H1 (cell line): Measurements from ENCODE around the gene ATP10D. TPM values are rescaled to one million over a fixed set of nuclear protein-coding genes. Genes with fewer than 3 reads are reported as not detected.

Experiments
- CTCF ChIA-PET: fragments of 300-600 bp; sonication (Branson Sonifier 250); formaldehyde crosslinking; loops from one replicate; lab custom pipeline; 2021; ENCODE audit not compliant: partially characterized antibody; lab: Charles Lee
- POLR2A ChIA-PET: fragments of 300-600 bp; sonication (Branson Sonifier 250); formaldehyde crosslinking; loops from one replicate; lab custom pipeline; 2021; ENCODE audit warnings: inconsistent platforms; ENCODE audit not compliant: partially characterized antibody; lab: Charles Lee
- DNase-seq, 2 experiments: peaks; one replicate each; pipeline versions ENCODE4 v3.0.0 to v3.0.0-alpha.2; 2010 to 2022; ENCODE audit warnings: low spot score in 2 of 2, low read depth in 1 of 2, mixed read lengths in 1 of 2
- FAIRE-seq: peaks from 2 replicates; lab custom pipeline; 2011; peaks lifted over from hg19 to GRCh38; lab: Jason Lieb, UNC
- H2AFZ ChIP-seq: 2 replicates; pipeline ENCODE4 v1.8.1; 2012; ENCODE audit warnings: low read length, inconsistent platforms
- H2AK5ac ChIP-seq: 2 replicates; pipeline ENCODE4 v1.6.1; 2013; ENCODE audit warnings: low read depth, low read length
- H2BK120ac ChIP-seq: replicated peaks from 2 replicates; pipeline ENCODE3; 2013; ENCODE audit warnings: low read depth, low read length, inconsistent platforms
- H2BK12ac ChIP-seq: 2 replicates; pipeline ENCODE4 v1.6.1; 2013; ENCODE audit warnings: low read depth, low read length
- H2BK15ac ChIP-seq: 2 replicates; pipeline ENCODE4 v1.6.1; 2013; ENCODE audit warnings: low read length
- H2BK20ac ChIP-seq: 2 replicates; pipeline ENCODE4 v1.6.1; 2013; ENCODE audit warnings: low read length
- H2BK5ac ChIP-seq: 2 replicates; pipeline ENCODE4 v1.6.1; 2013; ENCODE audit warnings: low read depth, low read length
- H3K14ac ChIP-seq: 2 replicates; pipeline ENCODE4 v1.6.1; 2013; ENCODE audit warnings: inconsistent platforms; ENCODE audit not compliant: insufficient read length
- H3K18ac ChIP-seq: 2 replicates; pipeline ENCODE4 v1.6.1; 2013; ENCODE audit warnings: low read length; ENCODE audit errors: extremely low read depth
- H3K23ac ChIP-seq: 2 replicates; pipeline ENCODE4 v1.6.1; 2013; ENCODE audit warnings: inconsistent platforms; ENCODE audit not compliant: insufficient read length
- H3K23me2 ChIP-seq: 2 replicates; pipeline ENCODE4 v1.6.1; 2013; ENCODE audit warnings: low read depth, low read length
- H3K27ac ChIP-seq: 2 replicates; pipeline ENCODE4 v1.6.1; 2011; ENCODE audit warnings: low read depth, low read length, inconsistent platforms
- H3K27me3 ChIP-seq, 4 experiments: replicated peaks in 1 of 4; 1 replicate in 1 of 4; 2 replicates in 3 of 4; pipeline versions ENCODE4 v1.6.1 to v1.8.1; 2011 to 2013; ENCODE audit warnings: low read length in 3 of 4, mild to moderate bottlenecking in 3 of 4, inconsistent platforms in 2 of 4, mixed read lengths in 2 of 4, moderate library complexity in 1 of 4; ENCODE audit not compliant: control insufficient read depth in 3 of 4, insufficient read depth in 3 of 4; ENCODE audit errors: extremely low read depth in 1 of 4
- H3K36me3 ChIP-seq, 4 experiments: 2 replicates each; pipeline versions ENCODE4 v1.6.1 to v1.8.1; 2011 to 2013; ENCODE audit warnings: mild to moderate bottlenecking in 4 of 4, low read length in 3 of 4, moderate library complexity in 2 of 4, control low read depth in 1 of 4, inconsistent platforms in 1 of 4; ENCODE audit not compliant: insufficient read depth in 4 of 4, control insufficient read depth in 2 of 4
- H3K4ac ChIP-seq: replicated peaks from 2 replicates; pipeline ENCODE3; 2013; ENCODE audit warnings: low read length, low read depth, mixed read lengths, inconsistent platforms; ENCODE audit not compliant: insufficient read length
- H3K4me1 ChIP-seq, 4 experiments: replicated peaks in 1 of 4; 1 replicate in 1 of 4; 2 replicates in 3 of 4; pipeline versions ENCODE4 v1.6.1 to v1.8.1; 2011 to 2013; ENCODE audit warnings: low read length in 3 of 4, inconsistent platforms in 2 of 4, mixed read lengths in 1 of 4; ENCODE audit not compliant: insufficient read depth in 4 of 4, control insufficient read depth in 3 of 4
- H3K4me2 ChIP-seq, 2 experiments: 2 replicates each; pipeline versions ENCODE4 v1.6.1 to v1.8.1; 2011 to 2013; ENCODE audit warnings: low read depth in 2 of 2, low read length in 2 of 2, control low read depth in 1 of 2, inconsistent platforms in 1 of 2, mild to moderate bottlenecking in 1 of 2; ENCODE audit not compliant: insufficient read depth in 1 of 2
- H3K4me3 ChIP-seq, 4 experiments: fragments of 200-600, 300-600 bp in 1 of 4; sonication (generic), shearing (Covaris generic), sonication (Bioruptor Twin) in 1 of 4; 2 replicates each; pipeline versions ENCODE4 v1.5.1 to v1.8.1; 2011 to 2016; ENCODE audit warnings: low read length in 4 of 4, low read depth in 3 of 4, control low read depth in 2 of 4, inconsistent platforms in 2 of 4, mild to moderate bottlenecking in 2 of 4, mixed read lengths in 1 of 4, moderate library complexity in 1 of 4; ENCODE audit not compliant: insufficient read depth in 2 of 4; ENCODE audit errors: extremely low read depth in 1 of 4
- H3K56ac ChIP-seq: replicated peaks from 2 replicates; pipeline ENCODE3; 2013; ENCODE audit warnings: low read depth, mild to moderate bottlenecking, mixed read lengths, low read length, inconsistent platforms; ENCODE audit not compliant: insufficient read length
- H3K79me1 ChIP-seq: 2 replicates; pipeline ENCODE4 v1.6.1; 2013; ENCODE audit warnings: low read depth, low read length, control low read depth
- H3K79me2 ChIP-seq, 2 experiments: 2 replicates each; pipeline versions ENCODE4 v1.6.1 to v1.8.1; 2012 to 2013; ENCODE audit warnings: low read length in 2 of 2, mild to moderate bottlenecking in 2 of 2, inconsistent platforms in 1 of 2; ENCODE audit not compliant: insufficient read depth in 2 of 2, control insufficient read depth in 1 of 2
- H3K9ac ChIP-seq, 4 experiments: replicated peaks in 1 of 4; 1 replicate in 1 of 4; 2 replicates in 3 of 4; pipeline versions ENCODE4 v1.6.1 to v1.8.1; 2011 to 2013; ENCODE audit warnings: low read depth in 3 of 4, low read length in 3 of 4, control low read depth in 2 of 4, mild to moderate bottlenecking in 2 of 4, moderate library complexity in 2 of 4, inconsistent platforms in 1 of 4; ENCODE audit errors: extremely low read depth in 1 of 4
- H3K9me3 ChIP-seq, 2 experiments: 2 replicates each; pipeline versions ENCODE4 v1.6.1 to v1.8.1; 2012 to 2013; ENCODE audit warnings: mild to moderate bottlenecking in 2 of 2, moderate library complexity in 2 of 2, control low read depth in 1 of 2, inconsistent platforms in 1 of 2, low read depth in 1 of 2, low read length in 1 of 2, mixed read lengths in 1 of 2; ENCODE audit not compliant: insufficient read depth in 2 of 2
- H4K20me1 ChIP-seq, 2 experiments: replicated peaks in 1 of 2; 2 replicates each; pipeline versions ENCODE3 to v1.8.1; 2011 to 2013; ENCODE audit warnings: inconsistent platforms in 2 of 2, low read length in 2 of 2, mild to moderate bottlenecking in 1 of 2; ENCODE audit not compliant: insufficient read depth in 2 of 2, control insufficient read depth in 1 of 2
- H4K5ac ChIP-seq: 2 replicates; pipeline ENCODE4 v1.6.1; 2013; ENCODE audit warnings: low read length, low read depth, mixed read lengths, inconsistent platforms; ENCODE audit not compliant: insufficient read length
- H4K8ac ChIP-seq: 2 replicates; pipeline ENCODE4 v1.8.0; 2013; ENCODE audit warnings: mild to moderate bottlenecking, moderate library complexity, low read length, inconsistent platforms; ENCODE audit not compliant: insufficient read depth; ENCODE audit errors: extremely low read depth
- H4K91ac ChIP-seq: replicated peaks from 2 replicates; pipeline ENCODE3; 2013; ENCODE audit warnings: low read length, mixed read lengths, inconsistent platforms; ENCODE audit not compliant: insufficient read length
- CHD1 ChIP-seq: IDR thresholded peaks from 2 replicates; pipeline ENCODE4 v1.6.1; 2012; ENCODE audit warnings: low read depth, low read length, improper control_type of control experiment
- HDAC2 ChIP-seq, 2 experiments: fragments of 300-600 bp in 1 of 2; sonication (generic) in 1 of 2; IDR thresholded peaks; 2 replicates each; pipeline ENCODE4 v1.6.1; 2011 to 2012; ENCODE audit warnings: low read depth in 2 of 2, low read length in 2 of 2, mild to moderate bottlenecking in 2 of 2, moderate library complexity in 2 of 2, borderline replicate concordance in 1 of 2, inconsistent platforms in 1 of 2
- RAD21 ChIP-seq, 2 experiments: IDR thresholded peaks in 1 of 2; conservative IDR thresholded peaks in 1 of 2; 2 replicates each; pipeline ENCODE4 v1.6.1; 2011; ENCODE audit warnings: low read depth in 2 of 2, low read length in 2 of 2, improper control_type of control experiment in 1 of 2, inconsistent platforms in 1 of 2, mild to moderate bottlenecking in 1 of 2, moderate library complexity in 1 of 2
- RBBP5 ChIP-seq: IDR thresholded peaks from 2 replicates; pipeline ENCODE4 v1.7.1; 2012; ENCODE audit warnings: low read depth, mild to moderate bottlenecking, inconsistent platforms, low read length, moderate library complexity, borderline replicate concordance
- RXRA ChIP-seq: IDR thresholded peaks from 2 replicates; pipeline ENCODE4 v1.6.1; 2011; ENCODE audit warnings: low read depth, mild to moderate bottlenecking, low read length, moderate library complexity; ENCODE audit not compliant: insufficient read depth
- WGBS, 2 experiments: shearing (Covaris generic) in 1 of 2; methylation state at CpG; one replicate each; pipeline versions ENCODE4 v1.1.6 to v1.1.7; 2013 to 2015; ENCODE audit warnings: low lambda C conversion rate in 2 of 2, mixed read lengths in 2 of 2, inconsistent platforms in 1 of 2, low coverage in 1 of 2, missing lambda C conversion rate in 1 of 2; ENCODE audit not compliant: insufficient replicate concordance in 2 of 2, insufficient coverage in 1 of 2, insufficient read length in 1 of 2; ENCODE audit errors: extremely low coverage in 1 of 2, missing lambda C conversion rate in 1 of 2; 5-methylcytosine and 5-hydroxymethylcytosine counted together
- polyA plus RNA-seq, 7 experiments: library from polyadenylated mRNA; depleted of rRNA in 3 of 7; stranded (reverse) in 5 of 7; unstranded in 2 of 7; fragments of >200 nt in 5 of 7; fragments of 200-250 nt in 2 of 7; gene quantifications; 1 replicate in 5 of 7; 2 replicates in 1 of 7; 4 replicates in 1 of 7; pipeline versions ENCODE4 v1.2.1 to v1.2.3, GENCODE V29; 2011 to 2013; ENCODE audit warnings: missing spikeins in 2 of 7, mixed read lengths in 2 of 7
- total RNA-seq: library from RNA; stranded (reverse); fragmentation: NEBNext Ultra II Directional; extraction: Animal tissue kit (Norgen Biotek cat#: 25700); gene quantifications from 2 replicates; pipeline ENCODE4 v1.2.1, GENCODE V29; 2021

The ATP10D gene
- total and polyA plus RNA-seq, 2 of the 8 experiments (the other 6 are each of a cell fraction or from before 2014, with no cell fraction given): 2.9 to 5.9 TPM

- no peak for TF ChIP-seq RBBP5
- TF ChIP-seq HDAC2 (IDR thresholded peaks at IDR 0.05; ENCODE audit: borderline replicate concordance in 1 of 2, low read depth in 2 of 2, low read length in 2 of 2): no peak
- TF ChIP-seq RAD21 (IDR thresholded peaks at IDR 0.05 in 1 of 2, conservative IDR thresholded peaks at IDR 0.05 in 1 of 2; ENCODE audit: low read depth in 2 of 2, low read length in 2 of 2): no peak
- no peak for TF ChIP-seq RXRA
- TF ChIP-seq CHD1: no peak
- H3K14ac ChIP-seq: no peak overlapping the region
- H3K23ac ChIP-seq: no peak overlapping the region
- H2AK5ac ChIP-seq: no peak overlapping the region
- no peaks in the 10 kb centered on the region for H4K20me1 ChIP-seq
- no peak overlapping the region for H3K4ac ChIP-seq
- H3K4me2 ChIP-seq: no peak overlapping the region
- H3K23me2 ChIP-seq: no peaks in the 10 kb centered on the region; the same call in 1 of the 2 replicates
- no peak overlapping the region for H4K5ac ChIP-seq
- H2BK20ac ChIP-seq: no peak overlapping the region
- no peak overlapping the region for H4K91ac ChIP-seq
- H3K9ac ChIP-seq: no peak overlapping the region
- 92% methylated on average over 3 of the region's 3 CpGs; no CpG with 5 or more reads in 1 of the 2 experiments for WGBS, 2 experiments
- no peak overlapping the region for H3K18ac ChIP-seq
- no peak for DNase-seq
- H3K56ac ChIP-seq: no peak overlapping the region
- H2BK120ac ChIP-seq: no peak overlapping the region
- H3K4me1 ChIP-seq: no peaks in the 10 kb centered on the region
- ChIA-PET CTCF (interaction anchor here (0.6 to 1.5 kb wide), 6 partner anchors 8 to 36 kb away, joined by 3 to 5 read pairs (median 3); no protein-coding TSS in a partner anchor), POLR2A (no interaction called here)
- no peaks in the 10 kb centered on the region for H3K27me3 ChIP-seq
- H3K9me3 ChIP-seq: no peaks in the 10 kb centered on the region
- H2AFZ ChIP-seq: no peak overlapping the region
- H3K4me3 ChIP-seq: no peak overlapping the region
- H3K27ac ChIP-seq: no peak overlapping the region
- H3K79me1 ChIP-seq: no peaks in the 10 kb centered on the region
- FAIRE-seq: no peak
- no peak overlapping the region for H4K8ac ChIP-seq
- no peaks in the 10 kb centered on the region for H3K36me3 ChIP-seq
- H2BK15ac ChIP-seq: no peak overlapping the region
- no peaks in the 10 kb centered on the region for H3K79me2 ChIP-seq
- no peak overlapping the region for H2BK12ac ChIP-seq
- H2BK5ac ChIP-seq: no peak overlapping the region
These were observed 87.9 kb downstream of the ATP10D start for GRCh38 chr4:47572981-47573380.
